A549 (cell line): ENCODE measurements around the gene AKT1S1.

Source experiments
- CHD2 ChIP-seq: fragments of 150-350 bp; IDR thresholded peaks from 2 replicates; pipeline ENCODE4 v1.6.1; 2014; ENCODE audit warnings: low read length; ENCODE audit not compliant: partially characterized antibody
- CTCF ChIP-seq: fragments of >200 bp; sonication (Bioruptor Twin); formaldehyde crosslinking; IDR thresholded peaks from 3 replicates; pipeline ENCODE4 v1.5.1; 2016
- FOXS1 ChIP-seq: fragments of 250-450 bp; sonication (Bioruptor Pico); IDR thresholded peaks from 2 replicates; pipeline ENCODE4 v1.5.0; 2020; ENCODE audit warnings: mild to moderate bottlenecking, moderate library complexity
- JUNB ChIP-seq: fragments of >200 bp; sonication (Bioruptor Twin); formaldehyde crosslinking; IDR thresholded peaks from 2 replicates; pipeline ENCODE4 v1.6.1; 2016
- KDM1A ChIP-seq: fragments of 200-600 bp; sonication (generic); IDR thresholded peaks from 2 replicates; pipeline ENCODE4 v1.6.1; 2016; ENCODE audit warnings: low read depth, mild to moderate bottlenecking
- MAFK ChIP-seq: fragments of 450-650 bp; IDR thresholded peaks from 2 replicates; pipeline ENCODE4 v1.6.1; 2014; ENCODE audit not compliant: partially characterized antibody
- MYC ChIP-seq: IDR thresholded peaks from 2 replicates; pipeline ENCODE4 v1.6.1; 2012; ENCODE audit warnings: mild to moderate bottlenecking, inconsistent platforms, low read length, improper control_type of control experiment, borderline replicate concordance
- RFX5 ChIP-seq: fragments of 450-650 bp; IDR thresholded peaks from 2 replicates; pipeline ENCODE4 v1.7.1; 2014; ENCODE audit warnings: antibody characterized with exemption, mild to moderate bottlenecking, moderate library complexity
- TFCP2L1 ChIP-seq: fragments of 250-450 bp; sonication (Bioruptor Pico); IDR thresholded peaks from 2 replicates; pipeline ENCODE4 v1.5.0; 2021; ENCODE audit warnings: mild to moderate bottlenecking
- TP53 ChIP-seq: fragments of 250-450 bp; sonication (Bioruptor Pico); IDR thresholded peaks from 2 replicates; pipeline ENCODE4 v1.5.0; 2021; ENCODE audit warnings: mild to moderate bottlenecking, moderate library complexity
- TF ChIP-seq, protein P1 (sequence below): fragments of 200-600 bp; sonication (generic); IDR thresholded peaks from 2 replicates; pipeline ENCODE4 v1.6.1; 2016; ENCODE audit warnings: antibody characterized with exemption, mild to moderate bottlenecking, moderate library complexity
- TF ChIP-seq, protein P2 (sequence below): fragments of >200 bp; sonication (Bioruptor Twin); formaldehyde crosslinking; IDR thresholded peaks from 3 replicates; pipeline ENCODE4 v1.6.1; 2016

DNA sequence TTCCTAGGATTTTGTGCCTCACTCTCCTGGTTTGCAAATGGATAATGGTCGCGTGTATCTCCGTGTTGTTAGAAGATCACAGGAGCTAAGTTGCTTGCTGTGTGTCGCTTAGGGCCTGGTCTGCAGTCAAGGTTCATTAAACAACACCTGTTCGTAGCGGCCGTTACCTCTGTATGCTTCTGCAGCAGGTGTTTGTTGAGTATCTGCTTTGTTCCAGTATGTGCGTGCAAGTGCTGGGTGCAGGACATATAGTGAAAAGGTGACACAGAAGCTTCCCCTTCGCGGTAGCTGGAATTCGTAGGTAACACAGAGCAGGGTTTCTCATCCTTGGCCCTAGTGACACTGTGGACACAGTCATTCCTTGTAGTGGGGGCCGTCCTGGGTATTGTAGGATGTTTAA, 53.7 kb downstream of the AKT1S1 start:
- TF ChIP-seq, protein P1, sequence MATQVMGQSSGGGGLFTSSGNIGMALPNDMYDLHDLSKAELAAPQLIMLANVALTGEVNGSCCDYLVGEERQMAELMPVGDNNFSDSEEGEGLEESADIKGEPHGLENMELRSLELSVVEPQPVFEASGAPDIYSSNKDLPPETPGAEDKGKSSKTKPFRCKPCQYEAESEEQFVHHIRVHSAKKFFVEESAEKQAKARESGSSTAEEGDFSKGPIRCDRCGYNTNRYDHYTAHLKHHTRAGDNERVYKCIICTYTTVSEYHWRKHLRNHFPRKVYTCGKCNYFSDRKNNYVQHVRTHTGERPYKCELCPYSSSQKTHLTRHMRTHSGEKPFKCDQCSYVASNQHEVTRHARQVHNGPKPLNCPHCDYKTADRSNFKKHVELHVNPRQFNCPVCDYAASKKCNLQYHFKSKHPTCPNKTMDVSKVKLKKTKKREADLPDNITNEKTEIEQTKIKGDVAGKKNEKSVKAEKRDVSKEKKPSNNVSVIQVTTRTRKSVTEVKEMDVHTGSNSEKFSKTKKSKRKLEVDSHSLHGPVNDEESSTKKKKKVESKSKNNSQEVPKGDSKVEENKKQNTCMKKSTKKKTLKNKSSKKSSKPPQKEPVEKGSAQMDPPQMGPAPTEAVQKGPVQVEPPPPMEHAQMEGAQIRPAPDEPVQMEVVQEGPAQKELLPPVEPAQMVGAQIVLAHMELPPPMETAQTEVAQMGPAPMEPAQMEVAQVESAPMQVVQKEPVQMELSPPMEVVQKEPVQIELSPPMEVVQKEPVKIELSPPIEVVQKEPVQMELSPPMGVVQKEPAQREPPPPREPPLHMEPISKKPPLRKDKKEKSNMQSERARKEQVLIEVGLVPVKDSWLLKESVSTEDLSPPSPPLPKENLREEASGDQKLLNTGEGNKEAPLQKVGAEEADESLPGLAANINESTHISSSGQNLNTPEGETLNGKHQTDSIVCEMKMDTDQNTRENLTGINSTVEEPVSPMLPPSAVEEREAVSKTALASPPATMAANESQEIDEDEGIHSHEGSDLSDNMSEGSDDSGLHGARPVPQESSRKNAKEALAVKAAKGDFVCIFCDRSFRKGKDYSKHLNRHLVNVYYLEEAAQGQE = no peak
- TF ChIP-seq CTCF = no peak
- no peak for TF ChIP-seq FOXS1 (CRISPR knock-in tag)
- TF ChIP-seq RFX5 = no peak
- TF ChIP-seq, protein P2, sequence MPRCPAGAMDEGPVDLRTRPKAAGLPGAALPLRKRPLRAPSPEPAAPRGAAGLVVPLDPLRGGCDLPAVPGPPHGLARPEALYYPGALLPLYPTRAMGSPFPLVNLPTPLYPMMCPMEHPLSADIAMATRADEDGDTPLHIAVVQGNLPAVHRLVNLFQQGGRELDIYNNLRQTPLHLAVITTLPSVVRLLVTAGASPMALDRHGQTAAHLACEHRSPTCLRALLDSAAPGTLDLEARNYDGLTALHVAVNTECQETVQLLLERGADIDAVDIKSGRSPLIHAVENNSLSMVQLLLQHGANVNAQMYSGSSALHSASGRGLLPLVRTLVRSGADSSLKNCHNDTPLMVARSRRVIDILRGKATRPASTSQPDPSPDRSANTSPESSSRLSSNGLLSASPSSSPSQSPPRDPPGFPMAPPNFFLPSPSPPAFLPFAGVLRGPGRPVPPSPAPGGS = no peak
- TF ChIP-seq TP53 (CRISPR knock-in tag) = no peak
- TF ChIP-seq CHD2 = no peak
- no peak for TF ChIP-seq JUNB
- TF ChIP-seq TFCP2L1 (CRISPR knock-in tag) = no peak
- no peak for TF ChIP-seq MYC
- no peak for TF ChIP-seq KDM1A
- TF ChIP-seq MAFK = no peak
